Neutrophil (primary cell): ENCODE data around the gene PC.

Experiments used
- H3K27ac ChIP-seq: fragments of 200-600 bp; sonication (generic); 2 replicates; pipeline ENCODE4 v1.5.1; 2016; ENCODE audit warnings: mild to moderate bottlenecking, moderate library complexity
- H3K27me3 ChIP-seq: fragments of 200-600 bp; sonication (generic); 2 replicates; pipeline ENCODE4 v1.6.0; 2016; ENCODE audit warnings: mild to moderate bottlenecking
- H3K36me3 ChIP-seq: fragments of 200-600 bp; sonication (generic); 2 replicates; pipeline ENCODE4 v1.5.1; 2017
- H3K4me1 ChIP-seq, 2 experiments: fragments of 200-600 bp in 1 of 2; sonication (generic) in 1 of 2; 1 replicate in 1 of 2; 2 replicates in 1 of 2; pipeline versions ENCODE4 v1.5.1 to v1.6.1; 2013 to 2016; ENCODE audit warnings: low read depth in 1 of 2, low read length in 1 of 2, mild to moderate bottlenecking in 1 of 2, moderate library complexity in 1 of 2; ENCODE audit not compliant: control insufficient read depth in 1 of 2, insufficient read depth in 1 of 2
- H3K4me3 ChIP-seq, 2 experiments: fragments of 200-600 bp in 1 of 2; sonication (generic) in 1 of 2; 1 replicate in 1 of 2; 2 replicates in 1 of 2; pipeline ENCODE4 v1.5.1; 2013 to 2016; ENCODE audit warnings: low read depth in 1 of 2, low read length in 1 of 2, mild to moderate bottlenecking in 1 of 2, moderate library complexity in 1 of 2
- H3K9me3 ChIP-seq: fragments of 200-600 bp; sonication (generic); 2 replicates; pipeline ENCODE4 v1.5.1; 2016
- TF ChIP-seq, protein P1 (sequence below): fragments of 200-600 bp; sonication (generic); IDR thresholded peaks from 2 replicates; pipeline ENCODE4 v1.5.1; 2016; ENCODE audit warnings: antibody characterized with exemption

PC gene

DNA sequence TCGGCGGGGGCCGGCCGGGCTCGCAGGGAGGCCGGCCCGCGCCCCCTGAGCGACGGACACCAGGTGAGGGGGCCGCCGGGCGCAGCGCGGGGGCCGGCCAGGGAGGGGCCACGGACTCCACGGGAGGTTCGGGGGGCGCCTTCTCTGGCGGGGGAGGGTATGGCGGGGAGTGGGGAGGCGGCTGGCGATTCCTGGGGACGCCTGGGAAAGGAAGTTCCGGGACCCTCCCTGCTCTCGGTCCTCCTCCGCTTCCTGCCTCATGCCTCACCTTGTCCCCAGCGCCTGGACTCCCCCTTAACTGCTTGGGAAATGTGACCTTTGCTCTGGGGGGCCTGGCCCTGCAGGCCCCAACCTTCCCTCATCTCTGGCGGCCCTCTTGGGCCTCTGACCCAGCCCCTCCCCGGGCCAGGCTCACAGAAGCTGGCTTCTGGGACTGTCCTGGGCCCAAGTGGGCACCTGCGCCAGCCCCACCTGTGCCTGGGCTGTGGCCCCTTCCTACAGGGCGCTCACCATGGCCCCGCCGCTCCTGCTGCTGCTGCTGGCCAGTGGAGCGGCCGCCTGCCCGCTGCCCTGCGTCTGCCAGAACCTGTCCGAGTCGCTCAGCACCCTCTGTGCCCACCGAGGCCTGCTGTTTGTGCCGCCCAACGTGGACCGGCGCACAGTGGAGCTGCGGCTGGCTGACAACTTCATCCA is 100.8 kb downstream of the PC start:
- Histone ChIP-seq H3K4me3 (peak overlapping the region in 1 of 2 experiments; percentile 74), H3K36me3 (no peaks in the 10 kb centered on the region), H3K27me3 (no peaks in the 10 kb centered on the region), H3K27ac (no peak overlapping the region), H3K9me3 (no peaks in the 10 kb centered on the region), H3K4me1 (peaks cover 10 to 17% of the 10 kb centered on the region in 2 experiments)
- TF ChIP-seq, protein P1, sequence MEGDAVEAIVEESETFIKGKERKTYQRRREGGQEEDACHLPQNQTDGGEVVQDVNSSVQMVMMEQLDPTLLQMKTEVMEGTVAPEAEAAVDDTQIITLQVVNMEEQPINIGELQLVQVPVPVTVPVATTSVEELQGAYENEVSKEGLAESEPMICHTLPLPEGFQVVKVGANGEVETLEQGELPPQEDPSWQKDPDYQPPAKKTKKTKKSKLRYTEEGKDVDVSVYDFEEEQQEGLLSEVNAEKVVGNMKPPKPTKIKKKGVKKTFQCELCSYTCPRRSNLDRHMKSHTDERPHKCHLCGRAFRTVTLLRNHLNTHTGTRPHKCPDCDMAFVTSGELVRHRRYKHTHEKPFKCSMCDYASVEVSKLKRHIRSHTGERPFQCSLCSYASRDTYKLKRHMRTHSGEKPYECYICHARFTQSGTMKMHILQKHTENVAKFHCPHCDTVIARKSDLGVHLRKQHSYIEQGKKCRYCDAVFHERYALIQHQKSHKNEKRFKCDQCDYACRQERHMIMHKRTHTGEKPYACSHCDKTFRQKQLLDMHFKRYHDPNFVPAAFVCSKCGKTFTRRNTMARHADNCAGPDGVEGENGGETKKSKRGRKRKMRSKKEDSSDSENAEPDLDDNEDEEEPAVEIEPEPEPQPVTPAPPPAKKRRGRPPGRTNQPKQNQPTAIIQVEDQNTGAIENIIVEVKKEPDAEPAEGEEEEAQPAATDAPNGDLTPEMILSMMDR: no peak

DNA sequence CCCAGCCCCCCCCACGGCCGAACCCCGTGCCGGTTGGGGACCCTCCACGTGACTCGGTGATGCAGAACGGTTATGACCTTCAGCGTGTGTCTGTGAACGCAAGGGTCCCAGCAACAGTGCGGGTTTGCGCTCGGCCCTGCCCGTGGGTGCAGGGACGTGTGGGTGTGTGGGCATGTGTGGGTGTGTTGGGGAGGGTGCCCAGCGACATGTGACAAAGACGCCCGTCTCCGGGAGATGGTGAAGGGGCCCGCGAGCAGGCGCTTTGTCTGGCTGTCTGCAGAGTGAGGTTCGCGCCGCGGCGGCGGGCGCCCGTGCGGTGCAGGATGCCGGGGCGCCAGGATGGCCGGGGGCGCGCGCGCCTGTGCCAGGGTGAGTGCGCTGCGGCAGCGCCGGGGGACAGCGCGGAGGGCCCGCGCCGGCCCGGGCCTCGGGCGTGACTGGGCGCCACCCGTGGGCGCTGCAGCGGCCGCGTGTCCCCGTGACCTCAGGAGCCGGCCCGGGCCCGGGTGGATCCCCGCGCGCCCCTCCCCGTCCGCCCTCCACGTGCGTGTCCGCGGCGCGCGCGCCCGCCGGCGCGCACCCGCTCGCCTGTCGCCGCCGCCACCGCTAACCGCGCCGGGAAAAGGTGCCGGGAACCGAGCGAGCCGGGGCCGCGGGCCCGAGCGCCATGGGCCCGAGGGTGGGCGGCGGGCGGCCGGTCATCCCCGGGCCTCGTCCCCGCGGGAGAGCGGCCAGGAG is 101.5 kb downstream of the PC start, which contains the start of gene LRFN4:
TSS of gene LRFN4 (plus strand) at position 569 of the 738 bp plus-strand sequence. CDS start 681 bp downstream, outside the sequence.
- no peaks in the 10 kb centered on the region for H3K9me3 ChIP-seq
- TF ChIP-seq, protein P1: no peak
- no peaks in the 10 kb centered on the region for H3K36me3 ChIP-seq
- H3K4me1 ChIP-seq: peaks cover 10 to 22% of the 10 kb centered on the region in 2 experiments
- H3K4me3 ChIP-seq: peak within 1 kb of the TSS; percentile 74 to 81
- H3K27me3 ChIP-seq: no peaks in the 10 kb centered on the region
- H3K27ac ChIP-seq: peak within 1 kb of the TSS; percentile 81

DNA sequence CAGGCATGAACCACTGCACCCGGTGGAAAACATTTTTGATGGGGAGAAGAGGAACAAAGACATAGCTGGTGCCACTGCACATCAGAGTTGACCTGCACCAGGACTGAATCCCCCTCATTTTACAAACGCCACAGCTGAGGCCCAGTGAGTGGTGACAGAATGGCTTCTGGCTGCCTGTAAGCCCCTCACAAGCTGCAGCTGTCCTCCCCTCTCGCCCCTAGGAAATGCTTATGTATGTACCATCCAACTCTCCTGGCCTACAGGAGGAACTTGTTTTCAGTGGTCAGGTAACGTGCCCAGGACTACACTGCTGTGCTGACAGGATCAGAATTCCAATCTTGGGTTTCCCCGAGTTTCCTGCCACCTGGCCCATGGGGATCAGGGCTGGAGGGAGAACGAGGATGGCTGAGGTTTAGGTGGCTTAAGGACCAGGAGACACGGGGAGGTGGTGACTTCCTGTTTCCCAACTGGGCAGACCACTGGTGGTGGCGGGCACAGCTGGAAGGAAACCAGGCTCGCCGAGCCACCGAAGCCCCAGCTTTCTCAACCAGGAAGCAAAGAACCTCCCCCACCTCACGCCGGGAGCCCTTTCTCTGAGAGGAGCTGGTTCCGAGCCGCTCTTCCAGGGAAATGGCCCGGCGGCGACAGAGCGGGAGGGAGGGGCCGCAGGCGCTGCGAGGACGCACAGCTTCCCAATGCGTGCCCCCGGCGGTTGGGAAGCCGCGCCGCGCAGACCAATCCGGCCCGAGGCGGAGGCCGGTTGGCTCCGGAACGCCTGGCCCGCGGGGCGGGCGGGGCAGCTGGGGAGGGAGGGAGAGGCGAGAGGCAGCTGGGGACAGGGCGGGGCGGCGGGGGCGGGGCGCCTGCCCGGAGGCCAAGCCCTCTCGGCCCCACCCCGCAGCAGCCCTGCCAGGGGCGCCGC is 102.3 kb downstream of the PC start:
- TF ChIP-seq, protein P1: no peak
- no peaks in the 10 kb centered on the region for H3K36me3 ChIP-seq
- H3K4me3 ChIP-seq: peak overlapping the region; percentile 74 to 81
- no peaks in the 10 kb centered on the region for H3K9me3 ChIP-seq
- no peaks in the 10 kb centered on the region for H3K27me3 ChIP-seq
- H3K4me1 ChIP-seq: peaks cover 10 to 24% of the 10 kb centered on the region in 2 experiments
- H3K27ac ChIP-seq: peak overlapping the region; percentile 81

DNA sequence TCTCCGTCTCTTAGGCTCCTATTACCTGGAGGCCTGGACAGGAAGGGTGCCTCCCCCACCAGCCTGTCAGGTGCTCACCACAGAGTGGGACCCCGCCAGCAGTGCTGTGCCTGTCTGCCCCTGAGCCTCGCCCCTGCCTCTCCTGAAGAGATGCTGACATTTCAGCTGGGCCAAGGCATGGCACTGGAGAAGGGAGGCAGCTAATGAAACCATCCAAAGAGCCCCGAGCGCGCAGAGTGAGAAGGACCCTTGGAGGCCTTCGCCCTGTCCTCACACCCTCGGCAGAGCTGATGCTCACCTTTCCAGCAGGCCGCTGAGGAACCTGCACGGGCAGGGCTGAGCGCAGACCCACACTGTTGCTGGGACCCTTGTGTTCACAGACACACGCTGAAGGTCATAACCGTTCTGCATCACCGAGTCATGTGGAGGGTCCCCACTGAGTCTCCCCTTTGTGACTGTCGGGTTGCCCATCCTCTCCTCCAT is 103.4 kb downstream of the PC start:
- no peaks in the 10 kb centered on the region for H3K27me3 ChIP-seq
- no peak overlapping the region for H3K27ac ChIP-seq
- no peaks in the 10 kb centered on the region for H3K9me3 ChIP-seq
- TF ChIP-seq, protein P1: no peak
- peaks cover 10 to 24% of the 10 kb centered on the region in 2 experiments for H3K4me1 ChIP-seq
- H3K4me3 ChIP-seq: no peak overlapping the region
- H3K36me3 ChIP-seq: no peaks in the 10 kb centered on the region

DNA sequence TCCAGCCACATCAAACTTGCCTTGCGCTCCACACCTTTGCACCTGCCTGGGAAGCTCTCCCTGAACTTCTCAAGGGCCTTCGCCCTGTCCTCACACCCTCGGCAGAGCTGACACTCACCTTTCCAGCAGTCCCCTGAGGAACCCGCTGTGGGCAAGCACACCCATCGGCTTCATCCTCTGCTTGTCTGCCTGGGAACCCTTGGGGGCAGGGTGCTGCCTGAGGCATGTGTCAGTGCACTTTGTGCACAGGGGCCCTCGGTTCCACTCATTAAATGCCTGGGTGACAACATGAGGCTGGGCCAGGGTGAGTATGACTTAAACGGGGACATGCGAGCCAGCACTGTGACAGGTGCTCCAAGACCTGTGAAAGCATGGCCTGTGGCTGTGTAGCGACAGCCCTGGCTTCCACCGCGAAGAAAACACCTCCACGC is 103.9 kb downstream of the PC start:
- Histone ChIP-seq H3K4me3 (no peak overlapping the region), H3K9me3 (no peaks in the 10 kb centered on the region), H3K4me1 (peaks cover 10 to 24% of the 10 kb centered on the region in 2 experiments), H3K27ac (no peak overlapping the region), H3K27me3 (no peaks in the 10 kb centered on the region), H3K36me3 (no peaks in the 10 kb centered on the region)
- TF ChIP-seq, protein P1: no peak
